ENCODE measurements around the gene VPREB3.

- TF ChIP-seq CTCF (IDR thresholded peaks at IDR 0.05): no peak
- TF ChIP-seq EP300 (IDR thresholded peaks at IDR 0.05): no peak
- TF ChIP-seq POLR2AphosphoS5 (IDR thresholded peaks at IDR 0.05): no peak
These were observed 24.3 kb upstream of the VPREB3 start for GRCh38 chr22:23778577-23778900.
